Smooth muscle cell of the pulmonary artery (primary cell): ENCODE data around the gene ASB13. TPM values are rescaled to one million over a fixed set of nuclear protein-coding genes. Genes with fewer than 3 reads are reported as not detected.

Source experiments
- total RNA-seq: library from RNA; depleted of rRNA; stranded (reverse); fragments of >200 nt; gene quantifications from 2 replicates; pipeline ENCODE4 v1.2.3, GENCODE V29; 2014

Gene ASB13
- total RNA-seq: 7.6 and 14.5 TPM in 2 replicates

GRCh38 chr10:5666008-5666840 lies at the start of gene ASB13:
Gene ASB13 (minus strand): TSS chr10:5666595. CDS start chr10:5666551, 44 bp downstream.

GRCh38 chr10:5684318-5684970 lies 18.0 kb upstream of the ASB13 start, which contains the start of gene TASOR2:
Gene TASOR2 (plus strand): TSS chr10:5684838. CDS start chr10:5720643, 35,805 bp downstream.

Other genes starting within 250 kb of the ASB13 start
- gene CALML5, start 167.0 kb downstream of the ASB13 start, total RNA-seq: not detected in 2 replicates
- not detected in 2 replicates for gene CALML3, start 141.6 kb downstream of the ASB13 start, total RNA-seq
- gene TASOR2, start 18.2 kb upstream of the ASB13 start, total RNA-seq: 76.9 and 80.9 TPM in 2 replicates
- gene GDI2, start 146.8 kb upstream of the ASB13 start, total RNA-seq: 336 and 343 TPM in 2 replicates
- 8.2 and 14.1 TPM in 2 replicates for gene ANKRD16, start 223.3 kb upstream of the ASB13 start, total RNA-seq
- 99.9 and 103 TPM in 2 replicates for gene FBH1, start 223.6 kb upstream of the ASB13 start, total RNA-seq